Thyroid gland (tissue), 4 donors: ENCODE data around the gene ARHGEF37.

Experiments used
- CTCF ChIP-seq, 6 experiments: fragments of 200-600 bp in 3 of 6; fragments of 450-650 bp in 3 of 6; sonication (generic) in 3 of 6; IDR thresholded peaks; one replicate each; pipeline ENCODE4 v1.5.1; 2016 to 2019; ENCODE audit warnings: antibody characterized with exemption in 6 of 6, mild to moderate bottlenecking in 2 of 6, inconsistent platforms in 1 of 6, moderate library complexity in 1 of 6
- POLR2A ChIP-seq, 2 donors: fragments of 450-650 bp; IDR thresholded peaks; one replicate each; pipeline ENCODE4 v1.6.1; 2017; ENCODE audit warnings: antibody characterized with exemption in 2 of 2, mild to moderate bottlenecking in 2 of 2, moderate library complexity in 1 of 2

GRCh38 chr5:149605354-149605997, 24.2 kb downstream of the ARHGEF37 start:
- no peak for TF ChIP-seq POLR2A (IDR thresholded peaks at IDR 0.05)
- no peak for TF ChIP-seq CTCF (IDR thresholded peaks at IDR 0.05)
